OCI-LY7 (cell line): ENCODE measurements around the gene GLRA1. TPM values are rescaled to one million over a fixed set of nuclear protein-coding genes. Genes with fewer than 3 reads are reported as not detected.

Source experiments
- BruUV-seq: library from RNA; stranded (reverse); fragments of 400-500 nt; replicated peaks from 2 replicates; lab custom pipeline; 2021; lab: Mats Ljungman, UMichigan
- CTCF ChIA-PET: fragments of 300-600 bp; sonication (Branson Sonifier 250); formaldehyde crosslinking; loops from one replicate; lab custom pipeline; 2022; ENCODE audit warnings: antibody characterized with exemption; ENCODE audit not compliant: unreplicated experiment; lab: Charles Lee
- POLR2A ChIA-PET: fragments of 300-600 bp; sonication (Branson Sonifier 250); formaldehyde crosslinking; loops from one replicate; lab custom pipeline; 2022; ENCODE audit warnings: antibody characterized with exemption; lab: Charles Lee
- DNase-seq: peaks from one replicate; pipeline ENCODE4 v3.0.0-alpha.2; 2015; ENCODE audit warnings: low spot score
- H2AFZ ChIP-seq: fragments of 200-600 bp; sonication (generic), shearing (Covaris generic); 2 replicates; pipeline ENCODE4 v1.6.1; 2014; ENCODE audit warnings: mild to moderate bottlenecking, antibody characterized with exemption, low read length, moderate library complexity
- H3K27ac ChIP-seq: fragments of 200-600 bp; sonication (generic); 2 replicates; pipeline ENCODE4 v1.5.1; 2014; ENCODE audit warnings: mixed run types, low read depth, mild to moderate bottlenecking, moderate library complexity, low read length, inconsistent platforms; ENCODE audit not compliant: poor library complexity, severe bottlenecking
- H3K36me3 ChIP-seq: fragments of 200-600 bp; sonication (generic); 2 replicates; pipeline ENCODE4 v1.6.1; 2014; ENCODE audit warnings: mild to moderate bottlenecking, antibody characterized with exemption, low read length, moderate library complexity, mixed read lengths; ENCODE audit not compliant: insufficient read depth
- H3K4me1 ChIP-seq: fragments of 200-600 bp; sonication (generic); 2 replicates; pipeline ENCODE4 v1.5.1; 2014; ENCODE audit warnings: mild to moderate bottlenecking, low read length; ENCODE audit not compliant: insufficient read depth, poor library complexity, severe bottlenecking
- H3K4me2 ChIP-seq: fragments of 200-600 bp; sonication (generic); 2 replicates; pipeline ENCODE4 v1.6.1; 2014; ENCODE audit warnings: mild to moderate bottlenecking, low read length
- H3K4me3 ChIP-seq: fragments of 200-600 bp; sonication (generic); 2 replicates; pipeline ENCODE4 v1.5.1; 2014; ENCODE audit warnings: mild to moderate bottlenecking, low read depth, low read length; ENCODE audit not compliant: poor library complexity, severe bottlenecking
- H3K79me2 ChIP-seq: fragments of 200-600 bp; sonication (generic); 2 replicates; pipeline ENCODE4 v1.6.1; 2016; ENCODE audit warnings: low read depth, mild to moderate bottlenecking, low read length, moderate library complexity, mixed read lengths; ENCODE audit not compliant: insufficient read depth
- H3K9me2 ChIP-seq: fragments of 200-600 bp; sonication (generic); 2 replicates; pipeline ENCODE4 v1.6.1; 2016; ENCODE audit warnings: mild to moderate bottlenecking, low read length, mixed read lengths; ENCODE audit not compliant: insufficient read depth
- H3K9me3 ChIP-seq: fragments of 200-600 bp; sonication (generic); 2 replicates; pipeline ENCODE4 v1.6.1; 2014; ENCODE audit warnings: mild to moderate bottlenecking, mixed run types, low read length, mixed read lengths
- H4K20me1 ChIP-seq: fragments of 200-600 bp; sonication (generic); 2 replicates; pipeline ENCODE4 v1.6.1; 2014; ENCODE audit warnings: mild to moderate bottlenecking, antibody characterized with exemption, low read length, moderate library complexity, mixed read lengths; ENCODE audit not compliant: insufficient read depth
- EZH2phosphoT487 ChIP-seq: fragments of 200-600 bp; sonication (generic); IDR thresholded peaks from 2 replicates; pipeline ENCODE4 v1.6.1; 2018; ENCODE audit warnings: low read depth, borderline replicate concordance, mild to moderate bottlenecking, mixed run types, antibody characterized with exemption, low read length, moderate library complexity, mixed read lengths
- intact Hi-C: fragments of 100-400 bp; cut with micrococcal nuclease; formaldehyde crosslinking; loops from one replicate; pipeline ENCODE4 v1.10.0; 2022; ENCODE audit not compliant: unreplicated experiment
- total RNA-seq, 2 experiments: library from RNA; depleted of rRNA in 1 of 2; stranded (reverse); fragments of >200 nt in 1 of 2; shearing (Covaris generic) in 1 of 2; gene quantifications; 2 replicates each; pipeline ENCODE4 v1.2.3, GENCODE V29; 2014 to 2022
- TF ChIP-seq, protein P1 (sequence below): fragments of 200-600 bp; sonication (generic); conservative IDR thresholded peaks from 2 replicates; pipeline ENCODE4 v1.5.1; 2014; ENCODE audit warnings: mild to moderate bottlenecking, antibody characterized with exemption, low read length, moderate library complexity, mixed read lengths

GLRA1 gene
- total RNA-seq, 2 experiments from 2014 or later, result not detected

DNA sequence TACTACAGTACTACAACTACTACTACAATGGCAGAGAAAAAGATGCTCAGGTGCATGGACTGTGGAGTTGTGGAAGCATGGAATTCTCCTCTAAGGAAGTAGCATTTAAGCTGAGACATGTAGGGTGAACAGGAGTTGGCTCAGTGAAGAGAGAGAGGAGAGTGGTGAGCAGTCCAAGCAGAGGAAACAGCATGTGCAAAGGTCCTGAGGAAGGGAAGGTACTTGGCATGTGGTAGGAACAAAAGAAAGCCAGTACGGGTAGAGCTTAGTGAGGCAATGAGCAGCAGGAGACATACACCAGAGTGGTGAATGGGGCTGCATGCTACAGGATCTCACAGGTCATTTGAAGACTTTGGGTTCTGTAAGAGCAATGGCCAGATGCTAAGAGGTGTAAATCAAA lies 41.4 kb upstream of the GLRA1 start:
- CTCF ChIA-PET, result interaction anchor here (0.6 kb wide), 1 partner anchor 352 kb away, joined by 3 read pairs; no protein-coding TSS in a partner anchor
- Histone ChIP-seq H3K4me1 (no peaks in the 10 kb centered on the region), H3K27ac (no peak overlapping the region), H3K9me2 (no peaks in the 10 kb centered on the region), H3K4me3 (no peak overlapping the region), H3K4me2 (no peak overlapping the region), H2AFZ (no peak overlapping the region), H4K20me1 (no peaks in the 10 kb centered on the region), H3K36me3 (no peaks in the 10 kb centered on the region), H3K79me2 (no peaks in the 10 kb centered on the region), H3K9me3 (no peaks in the 10 kb centered on the region)
- TF ChIP-seq EZH2phosphoT487, result no peak
- TF ChIP-seq, protein P1, sequence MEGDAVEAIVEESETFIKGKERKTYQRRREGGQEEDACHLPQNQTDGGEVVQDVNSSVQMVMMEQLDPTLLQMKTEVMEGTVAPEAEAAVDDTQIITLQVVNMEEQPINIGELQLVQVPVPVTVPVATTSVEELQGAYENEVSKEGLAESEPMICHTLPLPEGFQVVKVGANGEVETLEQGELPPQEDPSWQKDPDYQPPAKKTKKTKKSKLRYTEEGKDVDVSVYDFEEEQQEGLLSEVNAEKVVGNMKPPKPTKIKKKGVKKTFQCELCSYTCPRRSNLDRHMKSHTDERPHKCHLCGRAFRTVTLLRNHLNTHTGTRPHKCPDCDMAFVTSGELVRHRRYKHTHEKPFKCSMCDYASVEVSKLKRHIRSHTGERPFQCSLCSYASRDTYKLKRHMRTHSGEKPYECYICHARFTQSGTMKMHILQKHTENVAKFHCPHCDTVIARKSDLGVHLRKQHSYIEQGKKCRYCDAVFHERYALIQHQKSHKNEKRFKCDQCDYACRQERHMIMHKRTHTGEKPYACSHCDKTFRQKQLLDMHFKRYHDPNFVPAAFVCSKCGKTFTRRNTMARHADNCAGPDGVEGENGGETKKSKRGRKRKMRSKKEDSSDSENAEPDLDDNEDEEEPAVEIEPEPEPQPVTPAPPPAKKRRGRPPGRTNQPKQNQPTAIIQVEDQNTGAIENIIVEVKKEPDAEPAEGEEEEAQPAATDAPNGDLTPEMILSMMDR, result no peak
- no TSS peak for BruUV-seq
- intact Hi-C loops, result no loop called here
- POLR2A ChIA-PET, result no interaction called here
- DNase-seq, result no peak

DNA sequence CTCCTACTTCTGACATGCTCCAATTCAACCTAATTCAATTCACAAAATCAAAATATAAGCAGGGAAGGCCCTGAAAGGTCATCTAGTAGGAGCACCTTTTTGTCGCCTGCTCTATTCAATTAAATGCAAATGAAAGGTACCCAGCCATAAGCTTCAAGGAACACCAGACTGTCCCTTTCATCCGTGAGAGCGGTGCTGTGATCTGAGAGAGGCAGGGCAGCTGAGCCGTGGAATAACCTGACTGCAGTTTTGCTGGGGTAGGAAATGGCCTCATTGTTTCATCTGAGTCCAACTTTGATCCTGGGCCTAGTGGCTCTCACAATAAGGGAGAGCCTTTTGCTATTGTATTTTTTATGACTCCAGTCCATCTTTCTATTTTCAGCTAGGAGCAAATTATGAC lies 39.8 kb upstream of the GLRA1 start:
- intact Hi-C loops, result no loop called here
- no peak overlapping the region for H3K4me2 ChIP-seq
- H3K4me3 ChIP-seq, result no peak overlapping the region
- no peak overlapping the region for H2AFZ ChIP-seq
- no peak for DNase-seq
- H3K36me3 ChIP-seq, result no peaks in the 10 kb centered on the region
- no peaks in the 10 kb centered on the region for H3K79me2 ChIP-seq
- no peak overlapping the region for H3K27ac ChIP-seq
- no peaks in the 10 kb centered on the region for H3K9me3 ChIP-seq
- ChIA-PET CTCF (interaction anchor here (0.6 kb wide), 1 partner anchor 179 kb away, joined by 3 read pairs; no protein-coding TSS in a partner anchor), POLR2A (no interaction called here)
- TF ChIP-seq EZH2phosphoT487, result no peak
- TF ChIP-seq, protein P1, result no peak
- H3K4me1 ChIP-seq, result no peaks in the 10 kb centered on the region
- no TSS peak for BruUV-seq
- no peaks in the 10 kb centered on the region for H3K9me2 ChIP-seq
- H4K20me1 ChIP-seq, result no peaks in the 10 kb centered on the region

DNA sequence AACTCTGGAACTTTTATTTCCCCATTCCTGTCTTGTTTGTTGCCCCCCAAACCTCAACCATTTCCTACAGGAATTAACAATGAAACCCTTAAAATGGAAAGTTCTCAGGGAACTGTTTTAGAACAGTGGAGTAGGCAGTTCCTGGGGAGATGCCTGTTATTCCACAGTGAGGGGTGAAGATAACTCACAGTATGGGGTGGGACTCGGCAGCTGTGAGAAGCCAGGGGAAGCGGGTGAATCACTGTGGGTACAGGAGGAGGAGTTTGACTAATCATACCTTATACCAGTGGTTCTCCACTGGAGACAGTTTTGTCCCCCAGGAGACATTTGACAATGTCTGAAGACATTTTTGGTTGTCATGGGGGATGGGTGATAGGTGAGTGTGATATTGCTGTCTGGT lies 36.9 kb upstream of the GLRA1 start:
- no peak for TF ChIP-seq EZH2phosphoT487
- POLR2A ChIA-PET, result no interaction called here
- H3K79me2 ChIP-seq, result no peaks in the 10 kb centered on the region
- no TSS peak for BruUV-seq
- no peak for DNase-seq
- H2AFZ ChIP-seq, result no peak overlapping the region
- H4K20me1 ChIP-seq, result no peaks in the 10 kb centered on the region
- no peaks in the 10 kb centered on the region for H3K9me3 ChIP-seq
- H3K9me2 ChIP-seq, result no peaks in the 10 kb centered on the region
- intact Hi-C loops, result no loop called here
- no peaks in the 10 kb centered on the region for H3K36me3 ChIP-seq
- no peaks in the 10 kb centered on the region for H3K4me1 ChIP-seq
- no peak overlapping the region for H3K4me3 ChIP-seq
- no peak overlapping the region for H3K27ac ChIP-seq
- CTCF ChIA-PET, result no interaction called here
- no peak overlapping the region for H3K4me2 ChIP-seq
